GM18873 (cell line): ENCODE measurements around the gene TUT4.

Experiments used
- ATAC-seq: cut with Tn5 transposase; IDR thresholded peaks from one replicate; pipeline ENCODE4 v1.9.1; 2021; ENCODE audit warnings: mild to moderate bottlenecking, moderate library complexity, moderate number of reproducible peaks; ENCODE audit not compliant: unreplicated experiment, low FRiP score

The TUT4 gene

GRCh38 chr1:52533713-52534112 lies 19.2 kb downstream of the TUT4 start:
- no peak for ATAC-seq

- no peak for ATAC-seq
Observed at GRCh38 chr1:52532731-52533327, 20.1 kb downstream of the TUT4 start.

- no peak for ATAC-seq
Observed at GRCh38 chr1:52532247-52532646, 20.6 kb downstream of the TUT4 start.

GRCh38 chr1:52531249-52531872 lies 21.5 kb downstream of the TUT4 start:
- ATAC-seq = no peak

GRCh38 chr1:52530563-52531144 lies 22.2 kb downstream of the TUT4 start:
- ATAC-seq = no peak

GRCh38 chr1:52523376-52523775 lies 29.5 kb downstream of the TUT4 start:
- no peak for ATAC-seq

GRCh38 chr1:52520148-52520547 lies 32.7 kb downstream of the TUT4 start:
- ATAC-seq = no peak

- ATAC-seq = no peak
Observed at GRCh38 chr1:52518962-52519361, 33.9 kb downstream of the TUT4 start.

- ATAC-seq = no peak
Observed at GRCh38 chr1:52511851-52512615, 40.9 kb downstream of the TUT4 start.

- no peak for ATAC-seq
Observed at GRCh38 chr1:52511439-52511838, 41.5 kb downstream of the TUT4 start.

- no peak for ATAC-seq
Observed at GRCh38 chr1:52506920-52507546, 45.9 kb downstream of the TUT4 start.

- no peak for ATAC-seq
Observed at GRCh38 chr1:52506349-52506748, 46.5 kb downstream of the TUT4 start.

- ATAC-seq = no peak
Observed at GRCh38 chr1:52504720-52505119, 48.2 kb downstream of the TUT4 start.

- ATAC-seq = no peak
Observed at GRCh38 chr1:52503706-52504105, 49.2 kb downstream of the TUT4 start.

GRCh38 chr1:52502789-52503188 lies 50.1 kb downstream of the TUT4 start:
- ATAC-seq = no peak

GRCh38 chr1:52487632-52488031 lies 65.3 kb downstream of the TUT4 start:
- ATAC-seq = no peak

- ATAC-seq = no peak
Observed at GRCh38 chr1:52482326-52483004, 70.4 kb downstream of the TUT4 start.

GRCh38 chr1:52479076-52479475 lies 73.8 kb downstream of the TUT4 start:
- ATAC-seq = no peak

- ATAC-seq = no peak
Observed at GRCh38 chr1:52477876-52478275, 75.0 kb downstream of the TUT4 start.

GRCh38 chr1:52476943-52477342 lies 75.9 kb downstream of the TUT4 start:
- no peak for ATAC-seq
